OCI-LY7 (cell line): ENCODE data around the gene LCAT.

ENCODE experiments used
- CTCF ChIP-seq: fragments of 200-600 bp; sonication (generic); conservative IDR thresholded peaks from 2 replicates; pipeline ENCODE4 v1.5.1; 2014; ENCODE audit warnings: mild to moderate bottlenecking, antibody characterized with exemption, low read length, moderate library complexity, mixed read lengths
- EZH2phosphoT487 ChIP-seq: fragments of 200-600 bp; sonication (generic); IDR thresholded peaks from 2 replicates; pipeline ENCODE4 v1.6.1; 2018; ENCODE audit warnings: low read depth, borderline replicate concordance, mild to moderate bottlenecking, mixed run types, antibody characterized with exemption, low read length, moderate library complexity, mixed read lengths

DNA sequence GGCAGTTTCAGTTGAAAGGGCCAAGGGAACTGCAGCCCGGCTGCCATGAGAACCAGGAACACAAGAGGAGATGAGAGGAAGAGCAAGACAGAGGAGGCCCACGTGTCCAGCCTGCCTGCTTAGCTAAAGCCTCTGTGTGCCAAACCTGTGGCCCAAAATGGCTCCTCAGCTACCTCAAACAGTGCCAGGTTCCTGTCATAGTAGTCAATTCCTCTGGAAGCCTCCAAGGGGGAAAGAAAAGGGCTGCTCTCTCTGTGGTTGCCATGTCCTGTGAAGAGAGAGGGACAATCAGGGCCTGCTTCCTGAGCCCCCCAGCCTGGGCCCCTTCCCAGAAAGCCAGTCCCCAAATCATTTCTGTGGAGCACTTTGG is 19.4 kb upstream of the LCAT start:
- TF ChIP-seq CTCF (no peak), EZH2phosphoT487 (no peak)
